Measurements from ENCODE around the gene EXOC5.
A peak's percentile ranks its signal among the peaks of the same experiment; 100 is the strongest.

EXOC5 gene

DNA sequence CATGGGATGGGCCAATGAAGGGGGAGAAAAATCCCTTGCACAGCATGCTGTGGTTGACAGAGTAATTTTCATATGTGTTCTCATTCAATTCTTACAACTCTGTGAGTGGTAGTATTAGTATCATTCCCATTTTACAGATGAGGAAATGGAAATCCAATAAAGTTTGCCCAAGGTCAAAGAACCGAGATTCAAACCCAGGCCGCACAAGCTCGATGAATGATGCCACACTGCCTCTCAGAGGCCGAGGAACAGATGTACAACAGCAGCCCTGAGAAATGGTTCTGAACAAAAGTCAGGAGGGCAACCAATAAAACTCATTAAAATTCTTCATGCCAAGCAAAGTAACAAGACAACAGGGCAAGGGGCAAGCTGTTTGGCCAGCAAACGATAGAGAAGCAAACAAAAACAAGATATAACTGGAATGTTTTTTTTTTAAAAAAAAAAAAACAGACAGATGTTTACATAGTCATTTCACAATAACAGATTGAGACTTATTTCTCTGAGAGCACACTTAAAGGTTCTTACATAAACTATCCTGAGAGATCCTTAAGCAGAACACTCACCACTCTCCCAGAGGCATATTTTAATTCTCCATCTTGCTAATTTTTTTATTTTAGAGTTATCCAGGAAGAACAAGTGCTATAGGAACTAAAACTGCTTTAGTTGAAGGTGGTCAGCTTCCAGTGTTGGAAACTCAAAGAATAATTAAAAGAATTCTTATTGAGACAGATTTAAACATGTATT is 85.8 kb downstream of the EXOC5 start:
- peak; percentile 89 for TF ChIP-seq RAD21 (IDR thresholded peaks at IDR 0.05; ENCODE audit: low read depth)
- TF ChIP-seq NFIC (IDR thresholded peaks at IDR 0.05): no peak

DNA sequence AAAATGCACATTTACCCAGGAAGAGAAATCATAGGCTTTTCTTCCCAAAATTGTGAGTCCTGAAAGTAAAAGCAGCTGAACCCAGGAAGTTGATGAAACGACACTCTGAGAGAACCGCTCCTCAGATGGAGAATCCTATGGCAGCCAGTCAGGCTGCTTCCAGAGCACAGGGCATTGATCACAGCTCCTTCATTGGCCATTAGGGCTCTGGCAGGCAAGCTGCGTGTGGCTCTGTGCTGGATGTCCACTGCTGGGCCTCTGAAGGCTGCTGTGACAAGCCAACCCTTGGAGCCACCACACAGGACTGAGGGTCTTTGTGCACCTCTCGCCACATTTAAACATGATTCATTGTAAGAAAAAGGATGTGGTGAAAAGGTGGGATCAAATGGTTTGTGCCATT is 89.4 kb downstream of the EXOC5 start:
- TF ChIP-seq, protein P1, sequence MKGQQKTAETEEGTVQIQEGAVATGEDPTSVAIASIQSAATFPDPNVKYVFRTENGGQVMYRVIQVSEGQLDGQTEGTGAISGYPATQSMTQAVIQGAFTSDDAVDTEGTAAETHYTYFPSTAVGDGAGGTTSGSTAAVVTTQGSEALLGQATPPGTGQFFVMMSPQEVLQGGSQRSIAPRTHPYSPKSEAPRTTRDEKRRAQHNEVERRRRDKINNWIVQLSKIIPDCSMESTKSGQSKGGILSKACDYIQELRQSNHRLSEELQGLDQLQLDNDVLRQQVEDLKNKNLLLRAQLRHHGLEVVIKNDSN (IDR thresholded peaks at IDR 0.05): no peak
- TF ChIP-seq TEAD4 (IDR thresholded peaks at IDR 0.05) (no peak), ZBTB7A (IDR thresholded peaks at IDR 0.05; ENCODE audit: low read depth) (no peak), NFIC (IDR thresholded peaks at IDR 0.05) (no peak), YY1 (IDR thresholded peaks at IDR 0.05; ENCODE audit: low read depth) (no peak), CREB1 (IDR thresholded peaks at IDR 0.05; ENCODE audit: low read depth) (no peak), RAD21 (IDR thresholded peaks at IDR 0.05; ENCODE audit: low read depth) (no peak), TAF1 (IDR thresholded peaks at IDR 0.05; ENCODE audit: low read depth) (no peak), FOXM1 (IDR thresholded peaks at IDR 0.05; ENCODE audit: borderline replicate concordance, low read depth) (no peak), EGR1 (IDR thresholded peaks at IDR 0.05) (no peak), EP300 (IDR thresholded peaks at IDR 0.05; ENCODE audit: borderline replicate concordance) (no peak), TCF12 (IDR thresholded peaks at IDR 0.05; ENCODE audit: low read depth) (no peak), CEBPB (IDR thresholded peaks at IDR 0.05) (no peak)
- TF ChIP-seq, protein P2, sequence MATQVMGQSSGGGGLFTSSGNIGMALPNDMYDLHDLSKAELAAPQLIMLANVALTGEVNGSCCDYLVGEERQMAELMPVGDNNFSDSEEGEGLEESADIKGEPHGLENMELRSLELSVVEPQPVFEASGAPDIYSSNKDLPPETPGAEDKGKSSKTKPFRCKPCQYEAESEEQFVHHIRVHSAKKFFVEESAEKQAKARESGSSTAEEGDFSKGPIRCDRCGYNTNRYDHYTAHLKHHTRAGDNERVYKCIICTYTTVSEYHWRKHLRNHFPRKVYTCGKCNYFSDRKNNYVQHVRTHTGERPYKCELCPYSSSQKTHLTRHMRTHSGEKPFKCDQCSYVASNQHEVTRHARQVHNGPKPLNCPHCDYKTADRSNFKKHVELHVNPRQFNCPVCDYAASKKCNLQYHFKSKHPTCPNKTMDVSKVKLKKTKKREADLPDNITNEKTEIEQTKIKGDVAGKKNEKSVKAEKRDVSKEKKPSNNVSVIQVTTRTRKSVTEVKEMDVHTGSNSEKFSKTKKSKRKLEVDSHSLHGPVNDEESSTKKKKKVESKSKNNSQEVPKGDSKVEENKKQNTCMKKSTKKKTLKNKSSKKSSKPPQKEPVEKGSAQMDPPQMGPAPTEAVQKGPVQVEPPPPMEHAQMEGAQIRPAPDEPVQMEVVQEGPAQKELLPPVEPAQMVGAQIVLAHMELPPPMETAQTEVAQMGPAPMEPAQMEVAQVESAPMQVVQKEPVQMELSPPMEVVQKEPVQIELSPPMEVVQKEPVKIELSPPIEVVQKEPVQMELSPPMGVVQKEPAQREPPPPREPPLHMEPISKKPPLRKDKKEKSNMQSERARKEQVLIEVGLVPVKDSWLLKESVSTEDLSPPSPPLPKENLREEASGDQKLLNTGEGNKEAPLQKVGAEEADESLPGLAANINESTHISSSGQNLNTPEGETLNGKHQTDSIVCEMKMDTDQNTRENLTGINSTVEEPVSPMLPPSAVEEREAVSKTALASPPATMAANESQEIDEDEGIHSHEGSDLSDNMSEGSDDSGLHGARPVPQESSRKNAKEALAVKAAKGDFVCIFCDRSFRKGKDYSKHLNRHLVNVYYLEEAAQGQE (IDR thresholded peaks at IDR 0.05; ENCODE audit: low read depth): no peak
- TF ChIP-seq, protein P3, sequence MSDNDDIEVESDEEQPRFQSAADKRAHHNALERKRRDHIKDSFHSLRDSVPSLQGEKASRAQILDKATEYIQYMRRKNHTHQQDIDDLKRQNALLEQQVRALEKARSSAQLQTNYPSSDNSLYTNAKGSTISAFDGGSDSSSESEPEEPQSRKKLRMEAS (IDR thresholded peaks at IDR 0.05): no peak

DNA sequence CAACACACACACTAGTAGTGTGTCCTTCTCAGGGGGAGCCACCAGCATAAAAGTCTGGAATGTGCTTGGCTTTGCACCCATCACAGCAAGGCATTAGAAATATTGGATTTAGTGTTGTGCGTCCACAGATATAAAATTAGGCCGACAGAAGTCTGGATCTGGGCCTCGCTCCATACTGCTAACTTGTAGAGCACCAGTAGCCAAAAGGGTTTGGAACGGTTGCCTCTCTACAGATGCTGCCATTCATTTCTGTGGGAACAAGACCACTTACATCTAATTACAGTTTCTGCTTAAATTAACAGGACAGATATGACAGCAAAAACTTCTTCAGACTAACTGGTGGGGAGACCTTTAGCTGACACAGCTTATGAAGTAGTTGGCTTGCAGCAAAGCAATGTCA is 94.2 kb downstream of the EXOC5 start:
- TF ChIP-seq, protein P2 (IDR thresholded peaks at IDR 0.05; ENCODE audit: low read depth): no peak
- TF ChIP-seq EGR1 (IDR thresholded peaks at IDR 0.05) (no peak), TEAD4 (IDR thresholded peaks at IDR 0.05) (no peak), FOXM1 (IDR thresholded peaks at IDR 0.05; ENCODE audit: borderline replicate concordance, low read depth) (no peak), TAF1 (IDR thresholded peaks at IDR 0.05; ENCODE audit: low read depth) (no peak), NFIC (IDR thresholded peaks at IDR 0.05) (no peak), CREB1 (IDR thresholded peaks at IDR 0.05; ENCODE audit: low read depth) (no peak), RAD21 (IDR thresholded peaks at IDR 0.05; ENCODE audit: low read depth) (no peak), YY1 (IDR thresholded peaks at IDR 0.05; ENCODE audit: low read depth) (no peak), ZBTB7A (IDR thresholded peaks at IDR 0.05; ENCODE audit: low read depth) (no peak), CEBPB (IDR thresholded peaks at IDR 0.05) (no peak)
- TF ChIP-seq, protein P3 (IDR thresholded peaks at IDR 0.05): no peak
- TF ChIP-seq, protein P1 (IDR thresholded peaks at IDR 0.05): no peak

DNA sequence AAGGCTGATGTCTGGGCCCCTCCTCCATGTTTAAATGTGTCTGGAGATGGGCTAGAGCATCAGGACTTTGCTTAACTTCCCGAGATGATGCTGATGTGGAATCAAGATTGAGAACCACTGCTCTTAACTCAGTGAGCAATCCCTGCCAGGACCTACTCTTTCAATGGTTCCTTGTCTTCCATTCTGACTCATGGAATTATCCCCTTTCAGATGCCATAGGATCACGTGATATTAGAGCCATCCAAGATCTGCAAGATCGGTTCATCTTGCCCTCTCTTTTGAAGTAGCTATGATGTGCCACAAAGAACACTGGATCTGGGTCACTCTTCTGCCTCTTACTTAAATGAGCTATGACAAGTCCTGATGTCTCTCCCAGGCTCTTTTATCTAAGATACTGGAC is 96.8 kb downstream of the EXOC5 start:
- TF ChIP-seq, protein P1 (IDR thresholded peaks at IDR 0.05): no peak
- TF ChIP-seq EGR1 (IDR thresholded peaks at IDR 0.05): no peak
- TF ChIP-seq, protein P3 (IDR thresholded peaks at IDR 0.05): no peak

DNA sequence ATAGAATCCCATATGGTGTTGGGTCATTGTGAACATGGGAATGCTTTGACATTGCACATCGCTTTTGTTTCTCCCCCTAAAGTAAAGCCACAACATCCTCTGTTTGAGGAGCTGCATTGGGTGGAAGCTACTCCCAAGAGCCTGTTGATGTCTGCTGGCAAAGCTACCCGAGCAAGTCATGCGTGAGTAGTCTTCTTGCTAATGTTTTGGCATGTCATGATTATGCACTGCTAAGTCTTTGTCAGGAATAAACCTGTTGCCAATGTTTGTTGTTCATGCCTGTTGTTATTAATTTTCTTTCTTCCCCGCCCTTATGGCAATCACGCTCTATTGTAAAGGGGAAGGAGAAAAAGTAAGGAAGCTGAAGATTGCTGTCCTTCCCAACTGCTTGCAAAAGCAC is 97.3 kb downstream of the EXOC5 start:
- TF ChIP-seq, protein P3 (IDR thresholded peaks at IDR 0.05): no peak
- TF ChIP-seq FOXM1 (IDR thresholded peaks at IDR 0.05; ENCODE audit: borderline replicate concordance, low read depth): no peak

DNA sequence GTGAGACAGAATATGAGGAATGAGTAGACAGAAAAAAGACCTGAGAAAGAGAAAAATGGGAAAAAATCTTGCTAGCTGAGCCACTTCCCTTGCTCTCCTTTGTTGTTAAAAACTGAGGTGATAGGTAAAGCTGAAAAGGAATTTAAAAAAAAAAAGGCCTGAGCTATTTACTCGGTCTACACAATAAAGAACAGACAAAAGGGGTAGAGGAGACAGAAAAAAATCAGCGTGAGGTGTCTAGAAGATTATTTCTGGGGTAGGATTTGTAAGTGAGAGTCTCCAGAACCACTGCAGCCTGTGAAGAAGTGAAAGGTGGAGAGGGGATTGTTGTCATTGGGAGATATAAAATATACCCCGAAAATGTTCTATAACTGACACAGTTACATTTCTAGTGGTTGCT is 98.8 kb downstream of the EXOC5 start:
- TF ChIP-seq, protein P3 (IDR thresholded peaks at IDR 0.05): no peak
- TF ChIP-seq, protein P2 (IDR thresholded peaks at IDR 0.05; ENCODE audit: low read depth): no peak
- TF ChIP-seq EGR1 (IDR thresholded peaks at IDR 0.05): no peak
- TF ChIP-seq, protein P1 (IDR thresholded peaks at IDR 0.05): no peak
- no peak for TF ChIP-seq EP300 (IDR thresholded peaks at IDR 0.05; ENCODE audit: borderline replicate concordance)
- TF ChIP-seq NFIC (IDR thresholded peaks at IDR 0.05): no peak
- TF ChIP-seq TCF12 (IDR thresholded peaks at IDR 0.05; ENCODE audit: low read depth): no peak
- no peak for TF ChIP-seq CEBPB (IDR thresholded peaks at IDR 0.05)
- TF ChIP-seq TAF1 (IDR thresholded peaks at IDR 0.05; ENCODE audit: low read depth): no peak
- no peak for TF ChIP-seq TEAD4 (IDR thresholded peaks at IDR 0.05)
- no peak for TF ChIP-seq YY1 (IDR thresholded peaks at IDR 0.05; ENCODE audit: low read depth)
- TF ChIP-seq CREB1 (IDR thresholded peaks at IDR 0.05; ENCODE audit: low read depth): no peak
- TF ChIP-seq RAD21 (IDR thresholded peaks at IDR 0.05; ENCODE audit: low read depth): no peak
- TF ChIP-seq FOXM1 (IDR thresholded peaks at IDR 0.05; ENCODE audit: borderline replicate concordance, low read depth): no peak
- no peak for TF ChIP-seq ZBTB7A (IDR thresholded peaks at IDR 0.05; ENCODE audit: low read depth)

All from Ishikawa (cell line).